Endothelial cell of umbilical vein (primary cell): ENCODE data around the gene PKHD1.

Source experiments
- CTCF ChIP-seq, 2 donors: IDR thresholded peaks; 1 replicate in 1 of 2; 2 replicates in 1 of 2; pipeline ENCODE4 v1.5.1; 2011; ENCODE audit warnings: low read length in 2 of 2, mild to moderate bottlenecking in 2 of 2, moderate library complexity in 2 of 2, control low read depth in 1 of 2, inconsistent platforms in 1 of 2, low read depth in 1 of 2; ENCODE audit not compliant: insufficient read depth in 1 of 2; ENCODE audit errors: extremely low read depth in 1 of 2
- GATA2 ChIP-seq: IDR thresholded peaks from 2 replicates; pipeline ENCODE4 v1.7.0; 2011; ENCODE audit warnings: low read depth, mild to moderate bottlenecking, moderate library complexity, mixed read lengths, low read length; ENCODE audit not compliant: insufficient read length, insufficient read depth
- MAX ChIP-seq: IDR thresholded peaks from 2 replicates; pipeline ENCODE4 v1.6.1; 2011; ENCODE audit not compliant: insufficient read depth, insufficient read length
- POLR2A ChIP-seq: IDR thresholded peaks from 2 replicates; pipeline ENCODE4 v1.6.1; 2012; ENCODE audit warnings: low read depth, mild to moderate bottlenecking, control low read depth, low read length

- no peak for TF ChIP-seq CTCF (IDR thresholded peaks at IDR 0.05; ENCODE audit: extremely low read depth in 1 of 2, insufficient read depth in 1 of 2, low read depth in 1 of 2, low read length in 2 of 2)
- no peak for TF ChIP-seq POLR2A
- TF ChIP-seq GATA2, result no peak
- TF ChIP-seq MAX, result no peak
Measured at GRCh38 chr6:51702851-51703250, 384.6 kb downstream of the PKHD1 start.
